Body of pancreas (tissue), 4 donors: ENCODE results near the gene BTBD18.

ENCODE experiments used
- POLR2A ChIP-seq, 3 donors: fragments of 450-650 bp; IDR thresholded peaks; one replicate each; pipeline ENCODE4 v1.6.1; 2016; ENCODE audit warnings: antibody characterized with exemption in 3 of 3, mild to moderate bottlenecking in 2 of 3
- TF ChIP-seq, protein P1 (sequence below), 7 experiments: fragments of 450-650 bp in 4 of 7; fragments of 200-600 bp in 3 of 7; sonication (generic) in 3 of 7; IDR thresholded peaks; one replicate each; pipeline ENCODE4 v1.5.1; 2016 to 2019; ENCODE audit warnings: antibody characterized with exemption in 7 of 7

DNA sequence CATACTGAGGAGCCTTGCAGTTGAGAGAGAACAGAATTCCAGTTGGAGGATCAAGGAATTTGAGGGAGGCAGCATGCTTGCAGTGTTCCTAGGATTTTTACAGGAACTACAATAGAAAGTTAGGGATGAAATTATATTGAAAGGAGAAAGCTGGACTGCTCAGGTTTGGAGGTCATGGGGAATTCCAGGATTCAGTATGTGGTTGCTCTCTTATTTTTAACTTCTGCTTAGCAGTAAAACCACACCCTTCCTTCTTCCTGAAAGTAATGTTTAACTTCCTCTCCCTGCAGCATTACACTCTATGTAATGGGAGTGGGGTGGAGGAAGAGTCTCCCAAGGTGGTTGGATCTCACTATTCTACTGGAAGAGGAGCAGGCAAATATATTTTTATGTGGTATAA, 41.3 kb upstream of the BTBD18 start:
- TF ChIP-seq, protein P1, sequence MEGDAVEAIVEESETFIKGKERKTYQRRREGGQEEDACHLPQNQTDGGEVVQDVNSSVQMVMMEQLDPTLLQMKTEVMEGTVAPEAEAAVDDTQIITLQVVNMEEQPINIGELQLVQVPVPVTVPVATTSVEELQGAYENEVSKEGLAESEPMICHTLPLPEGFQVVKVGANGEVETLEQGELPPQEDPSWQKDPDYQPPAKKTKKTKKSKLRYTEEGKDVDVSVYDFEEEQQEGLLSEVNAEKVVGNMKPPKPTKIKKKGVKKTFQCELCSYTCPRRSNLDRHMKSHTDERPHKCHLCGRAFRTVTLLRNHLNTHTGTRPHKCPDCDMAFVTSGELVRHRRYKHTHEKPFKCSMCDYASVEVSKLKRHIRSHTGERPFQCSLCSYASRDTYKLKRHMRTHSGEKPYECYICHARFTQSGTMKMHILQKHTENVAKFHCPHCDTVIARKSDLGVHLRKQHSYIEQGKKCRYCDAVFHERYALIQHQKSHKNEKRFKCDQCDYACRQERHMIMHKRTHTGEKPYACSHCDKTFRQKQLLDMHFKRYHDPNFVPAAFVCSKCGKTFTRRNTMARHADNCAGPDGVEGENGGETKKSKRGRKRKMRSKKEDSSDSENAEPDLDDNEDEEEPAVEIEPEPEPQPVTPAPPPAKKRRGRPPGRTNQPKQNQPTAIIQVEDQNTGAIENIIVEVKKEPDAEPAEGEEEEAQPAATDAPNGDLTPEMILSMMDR (IDR thresholded peaks at IDR 0.05), result no peak
- TF ChIP-seq POLR2A (IDR thresholded peaks at IDR 0.05), result no peak
